ENCODE results near the gene ARX.

- TF ChIP-seq POLR2A (IDR thresholded peaks at IDR 0.05; ENCODE audit: low read depth, low read length) = no peak
- no peak for TF ChIP-seq POLR2AphosphoS5 (IDR thresholded peaks at IDR 0.05; ENCODE audit: low read depth, low read length)
Observed at GRCh38 chrX:24963823-24964222, 51.9 kb downstream of the ARX start.
